ENCODE measurements around the gene ZNF276.

The ZNF276 gene

GRCh38 chr16:89732918-89733242 is 11.5 kb downstream of the ZNF276 start:
- H3K27me3 ChIP-seq (ENCODE audit: insufficient read depth, insufficient read length): no peaks in the 10 kb centered on the region
- H3K4me1 ChIP-seq (ENCODE audit: insufficient read depth, insufficient read length): peaks cover 19% of the 10 kb centered on the region
- H3K36me3 ChIP-seq (ENCODE audit: insufficient read depth, insufficient read length, low read length): peaks cover 93% of the 10 kb centered on the region
- no peaks in the 10 kb centered on the region for H3K9me3 ChIP-seq (ENCODE audit: insufficient read depth, low read length)
- no peak overlapping the region for H3K9ac ChIP-seq (ENCODE audit: insufficient read length, low read depth)
- H3K4me3 ChIP-seq (ENCODE audit: insufficient read length, low read depth): no peak overlapping the region
- DNase-seq (ENCODE audit: low read depth, low spot score): no peak
- TF ChIP-seq YY1 (IDR thresholded peaks at IDR 0.05; ENCODE audit: insufficient read depth, insufficient read length) (no peak), SUZ12 (IDR thresholded peaks at IDR 0.05; ENCODE audit: extremely low read depth, insufficient read depth, insufficient read length) (no peak), ZNF274 (IDR thresholded peaks at IDR 0.05; ENCODE audit: low read depth, low read length) (no peak)

- Histone ChIP-seq H3K9me3 (ENCODE audit: insufficient read depth, low read length) (no peaks in the 10 kb centered on the region), H3K4me1 (ENCODE audit: insufficient read depth, insufficient read length) (peaks cover 19% of the 10 kb centered on the region), H3K27me3 (ENCODE audit: insufficient read depth, insufficient read length) (no peaks in the 10 kb centered on the region), H3K36me3 (ENCODE audit: insufficient read depth, insufficient read length, low read length) (peaks cover 95% of the 10 kb centered on the region), H3K4me3 (ENCODE audit: insufficient read length, low read depth) (no peak overlapping the region), H3K9ac (ENCODE audit: insufficient read length, low read depth) (no peak overlapping the region)
- DNase-seq (ENCODE audit: low read depth, low spot score): no peak
- TF ChIP-seq ZNF274 (IDR thresholded peaks at IDR 0.05; ENCODE audit: low read depth, low read length) (no peak), YY1 (IDR thresholded peaks at IDR 0.05; ENCODE audit: insufficient read depth, insufficient read length) (no peak), SUZ12 (IDR thresholded peaks at IDR 0.05; ENCODE audit: extremely low read depth, insufficient read depth, insufficient read length) (no peak)
These were observed 12.0 kb downstream of the ZNF276 start for GRCh38 chr16:89733322-89733721.

- H3K4me3 ChIP-seq (ENCODE audit: insufficient read length, low read depth): no peak overlapping the region
- no peaks in the 10 kb centered on the region for H3K9me3 ChIP-seq (ENCODE audit: insufficient read depth, low read length)
- DNase-seq (ENCODE audit: low read depth, low spot score): no peak
- H3K36me3 ChIP-seq (ENCODE audit: insufficient read depth, insufficient read length, low read length): peaks cover 96% of the 10 kb centered on the region
- no peak overlapping the region for H3K9ac ChIP-seq (ENCODE audit: insufficient read length, low read depth)
- H3K27me3 ChIP-seq (ENCODE audit: insufficient read depth, insufficient read length): no peaks in the 10 kb centered on the region
- H3K4me1 ChIP-seq (ENCODE audit: insufficient read depth, insufficient read length): peaks cover 19% of the 10 kb centered on the region
- TF ChIP-seq YY1 (IDR thresholded peaks at IDR 0.05; ENCODE audit: insufficient read depth, insufficient read length) (no peak), SUZ12 (IDR thresholded peaks at IDR 0.05; ENCODE audit: extremely low read depth, insufficient read depth, insufficient read length) (no peak), ZNF274 (IDR thresholded peaks at IDR 0.05; ENCODE audit: low read depth, low read length) (no peak)
These were observed 12.5 kb downstream of the ZNF276 start for GRCh38 chr16:89733792-89734191.

- H3K9ac ChIP-seq (ENCODE audit: insufficient read length, low read depth): no peak overlapping the region
- H3K36me3 ChIP-seq (ENCODE audit: insufficient read depth, insufficient read length, low read length): peaks cover 96% of the 10 kb centered on the region
- DNase-seq (ENCODE audit: low read depth, low spot score): no peak
- H3K27me3 ChIP-seq (ENCODE audit: insufficient read depth, insufficient read length): no peaks in the 10 kb centered on the region
- H3K4me3 ChIP-seq (ENCODE audit: insufficient read length, low read depth): no peak overlapping the region
- H3K4me1 ChIP-seq (ENCODE audit: insufficient read depth, insufficient read length): peaks cover 4% of the 10 kb centered on the region
- no peaks in the 10 kb centered on the region for H3K9me3 ChIP-seq (ENCODE audit: insufficient read depth, low read length)
- TF ChIP-seq ZNF274 (IDR thresholded peaks at IDR 0.05; ENCODE audit: low read depth, low read length): no peak
- no peak for TF ChIP-seq SUZ12 (IDR thresholded peaks at IDR 0.05; ENCODE audit: extremely low read depth, insufficient read depth, insufficient read length)
- no peak for TF ChIP-seq YY1 (IDR thresholded peaks at IDR 0.05; ENCODE audit: insufficient read depth, insufficient read length)
These were observed 15.2 kb downstream of the ZNF276 start for GRCh38 chr16:89736554-89736953.

DNA sequence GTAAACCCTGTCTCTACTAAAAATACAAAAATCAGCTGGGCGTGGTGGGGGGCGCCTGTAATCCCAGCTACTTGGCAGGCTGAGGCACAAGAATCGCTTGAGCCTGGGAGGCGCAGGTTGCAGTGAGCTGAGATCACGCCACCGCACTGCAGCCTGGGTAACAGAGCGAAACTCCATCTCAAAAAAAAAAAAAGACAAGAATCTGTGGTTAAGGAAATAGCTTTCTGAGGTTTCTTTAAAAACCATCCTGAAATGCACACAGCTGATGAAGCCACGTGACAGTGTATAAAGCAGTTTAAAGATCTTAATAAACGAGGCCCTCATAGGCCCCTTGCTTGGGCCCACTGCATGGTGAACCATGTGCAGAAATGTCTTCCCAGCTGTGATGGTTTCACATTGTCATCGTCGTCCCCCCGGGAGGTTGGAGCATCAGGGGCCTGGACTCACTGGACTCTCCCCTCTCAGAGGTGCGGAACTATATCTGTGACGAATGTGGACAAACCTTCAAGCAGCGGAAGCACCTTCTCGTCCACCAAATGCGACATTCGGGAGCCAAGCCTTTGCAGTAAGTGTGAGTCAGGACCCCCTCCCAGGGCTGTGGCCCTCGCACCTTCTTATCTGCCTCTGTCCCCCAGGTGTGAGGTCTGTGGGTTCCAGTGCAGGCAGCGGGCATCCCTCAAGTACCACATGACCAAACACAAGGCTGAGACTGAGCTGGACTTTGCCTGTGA is 16.2 kb downstream of the ZNF276 start:
- H3K9me3 ChIP-seq (ENCODE audit: insufficient read depth, low read length): no peaks in the 10 kb centered on the region
- H3K9ac ChIP-seq (ENCODE audit: insufficient read length, low read depth): no peak overlapping the region
- H3K36me3 ChIP-seq (ENCODE audit: insufficient read depth, insufficient read length, low read length): peaks cover 94% of the 10 kb centered on the region
- H3K4me3 ChIP-seq (ENCODE audit: insufficient read length, low read depth): no peak overlapping the region
- TF ChIP-seq ZNF274 (IDR thresholded peaks at IDR 0.05; ENCODE audit: low read depth, low read length): no peak
- TF ChIP-seq SUZ12 (IDR thresholded peaks at IDR 0.05; ENCODE audit: extremely low read depth, insufficient read depth, insufficient read length): no peak
- no peak for TF ChIP-seq YY1 (IDR thresholded peaks at IDR 0.05; ENCODE audit: insufficient read depth, insufficient read length)
- DNase-seq (ENCODE audit: low read depth, low spot score): no peak
- H3K27me3 ChIP-seq (ENCODE audit: insufficient read depth, insufficient read length): no peaks in the 10 kb centered on the region
- H3K4me1 ChIP-seq (ENCODE audit: insufficient read depth, insufficient read length): peaks cover 6% of the 10 kb centered on the region

DNA sequence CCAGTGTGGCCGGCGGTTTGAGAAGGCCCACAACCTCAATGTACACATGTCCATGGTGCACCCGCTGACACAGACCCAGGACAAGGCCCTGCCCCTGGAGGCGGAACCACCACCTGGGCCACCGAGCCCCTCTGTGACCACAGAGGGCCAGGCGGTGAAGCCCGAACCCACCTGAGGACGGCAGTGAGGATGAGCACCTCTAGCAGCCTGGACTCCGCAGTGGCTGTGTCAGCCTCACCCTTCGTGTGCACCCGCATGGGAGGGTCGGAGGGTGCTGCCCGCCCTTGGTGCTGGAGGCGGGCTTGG is 16.7 kb downstream of the ZNF276 start:
- Histone ChIP-seq H3K9ac (ENCODE audit: insufficient read length, low read depth) (no peak overlapping the region), H3K36me3 (ENCODE audit: insufficient read depth, insufficient read length, low read length) (peaks cover 94% of the 10 kb centered on the region), H3K27me3 (ENCODE audit: insufficient read depth, insufficient read length) (no peaks in the 10 kb centered on the region), H3K9me3 (ENCODE audit: insufficient read depth, low read length) (no peaks in the 10 kb centered on the region), H3K4me3 (ENCODE audit: insufficient read length, low read depth) (no peak overlapping the region), H3K4me1 (ENCODE audit: insufficient read depth, insufficient read length) (peaks cover 6% of the 10 kb centered on the region)
- TF ChIP-seq ZNF274 (IDR thresholded peaks at IDR 0.05; ENCODE audit: low read depth, low read length) (no peak), YY1 (IDR thresholded peaks at IDR 0.05; ENCODE audit: insufficient read depth, insufficient read length) (no peak), SUZ12 (IDR thresholded peaks at IDR 0.05; ENCODE audit: extremely low read depth, insufficient read depth, insufficient read length) (no peak)
- no peak for DNase-seq (ENCODE audit: low read depth, low spot score)

GRCh38 chr16:89738538-89739317 is 17.4 kb downstream of the ZNF276 start:
- no peaks in the 10 kb centered on the region for H3K9me3 ChIP-seq (ENCODE audit: insufficient read depth, low read length)
- no peak for DNase-seq (ENCODE audit: low read depth, low spot score)
- H3K4me1 ChIP-seq (ENCODE audit: insufficient read depth, insufficient read length): peaks cover 3% of the 10 kb centered on the region
- H3K36me3 ChIP-seq (ENCODE audit: insufficient read depth, insufficient read length, low read length): peaks cover 94% of the 10 kb centered on the region
- H3K9ac ChIP-seq (ENCODE audit: insufficient read length, low read depth): no peak overlapping the region
- no peaks in the 10 kb centered on the region for H3K27me3 ChIP-seq (ENCODE audit: insufficient read depth, insufficient read length)
- TF ChIP-seq ZNF274 (IDR thresholded peaks at IDR 0.05; ENCODE audit: low read depth, low read length): no peak
- no peak for TF ChIP-seq SUZ12 (IDR thresholded peaks at IDR 0.05; ENCODE audit: extremely low read depth, insufficient read depth, insufficient read length)
- TF ChIP-seq YY1 (IDR thresholded peaks at IDR 0.05; ENCODE audit: insufficient read depth, insufficient read length): no peak
- no peak overlapping the region for H3K4me3 ChIP-seq (ENCODE audit: insufficient read length, low read depth)
